DMS153 (cell line): ENCODE data around the gene CASTOR2.
"Not testable (repeated sequence)": the region's sequence is repeated elsewhere in the genome, so short reads cannot be mapped to it uniquely, and the experiment has no call there.

Experiments used
- DNase-seq: peaks from one replicate; lab custom pipeline; 2025; lab: John Stamatoyannopoulos, UW

Gene CASTOR2

GRCh38 chr7:74964511-74965119 is at the start of gene CASTOR2:
CASTOR2 (plus strand) TSS chr7:74964705; CDS start chr7:74964986, 281 bp downstream.
- DNase-seq: peak; percentile 1

DNA sequence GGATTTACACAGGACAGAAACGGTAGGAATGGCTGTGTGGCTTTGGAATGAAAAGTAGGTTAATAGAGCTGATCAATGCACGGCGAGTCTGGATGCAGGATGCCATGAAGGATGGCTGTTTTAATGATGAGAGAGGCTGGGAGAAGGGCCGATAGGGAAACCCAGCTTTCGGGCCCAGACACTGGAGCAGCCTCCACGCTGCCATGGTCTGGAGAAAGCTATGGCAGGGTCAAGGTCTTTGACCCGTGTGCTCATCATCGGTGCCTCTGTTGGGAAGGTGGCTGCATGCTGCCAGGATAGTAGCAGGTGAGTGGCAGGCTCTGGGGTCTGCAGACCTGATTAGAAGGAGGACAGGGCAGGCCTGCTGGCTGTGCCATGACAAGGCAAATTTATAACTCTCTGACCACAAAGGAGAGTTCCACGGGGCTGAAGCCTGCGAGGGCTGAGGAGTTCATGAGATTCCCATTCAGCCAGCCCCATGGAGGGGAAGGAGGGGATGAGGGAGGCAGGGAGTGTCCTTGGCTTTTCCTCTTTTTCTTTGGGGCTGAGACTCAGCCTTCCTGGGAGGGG is 42.1 kb upstream of the CASTOR2 start:
- DNase-seq: not testable (repeated sequence)

GRCh38 chr7:74923644-74924043 is 40.9 kb upstream of the CASTOR2 start:
- DNase-seq: not testable (repeated sequence)

DNA sequence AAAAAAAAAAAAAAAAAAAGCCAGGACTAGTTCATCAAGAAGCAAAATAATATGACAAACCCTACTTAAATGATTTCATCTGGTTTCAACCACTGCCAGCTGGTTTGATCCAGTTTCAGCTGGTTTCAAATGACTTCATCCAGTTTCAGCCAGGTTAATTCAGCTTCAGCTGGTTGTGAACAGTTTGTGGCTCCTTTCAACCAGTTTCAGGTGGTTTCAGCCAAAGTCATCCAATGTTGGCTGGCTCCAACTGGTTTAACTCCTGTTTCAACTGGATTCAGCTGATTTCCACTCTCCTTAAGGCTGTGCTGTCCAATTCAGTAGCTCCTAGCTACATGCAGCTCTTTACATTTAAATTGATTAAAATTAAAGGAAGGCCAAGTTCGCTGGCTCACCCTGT is 37.5 kb upstream of the CASTOR2 start:
- not testable (repeated sequence) for DNase-seq

- not testable (repeated sequence) for DNase-seq
These were observed 32.8 kb upstream of the CASTOR2 start for GRCh38 chr7:74931563-74932328.

DNA sequence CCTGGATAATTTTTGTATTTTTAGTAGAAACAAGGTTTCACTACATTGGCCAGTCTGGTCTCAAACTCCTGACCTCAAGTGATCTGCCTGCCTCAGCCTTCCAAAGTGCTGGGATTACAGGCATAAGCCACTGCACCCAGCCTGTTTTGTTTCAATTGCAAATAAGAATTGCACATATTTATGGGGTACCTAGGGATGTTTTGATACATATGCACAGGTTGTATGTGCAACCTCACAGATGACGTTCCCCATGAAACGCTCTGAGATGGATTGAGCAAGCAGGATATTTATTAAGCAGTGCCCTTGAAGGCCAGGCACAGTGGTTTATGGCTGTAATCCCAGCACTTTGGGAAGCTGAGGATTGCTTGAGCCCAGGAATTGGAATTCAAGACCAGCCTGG is 25.1 kb upstream of the CASTOR2 start:
- DNase-seq: not testable (repeated sequence)

DNA sequence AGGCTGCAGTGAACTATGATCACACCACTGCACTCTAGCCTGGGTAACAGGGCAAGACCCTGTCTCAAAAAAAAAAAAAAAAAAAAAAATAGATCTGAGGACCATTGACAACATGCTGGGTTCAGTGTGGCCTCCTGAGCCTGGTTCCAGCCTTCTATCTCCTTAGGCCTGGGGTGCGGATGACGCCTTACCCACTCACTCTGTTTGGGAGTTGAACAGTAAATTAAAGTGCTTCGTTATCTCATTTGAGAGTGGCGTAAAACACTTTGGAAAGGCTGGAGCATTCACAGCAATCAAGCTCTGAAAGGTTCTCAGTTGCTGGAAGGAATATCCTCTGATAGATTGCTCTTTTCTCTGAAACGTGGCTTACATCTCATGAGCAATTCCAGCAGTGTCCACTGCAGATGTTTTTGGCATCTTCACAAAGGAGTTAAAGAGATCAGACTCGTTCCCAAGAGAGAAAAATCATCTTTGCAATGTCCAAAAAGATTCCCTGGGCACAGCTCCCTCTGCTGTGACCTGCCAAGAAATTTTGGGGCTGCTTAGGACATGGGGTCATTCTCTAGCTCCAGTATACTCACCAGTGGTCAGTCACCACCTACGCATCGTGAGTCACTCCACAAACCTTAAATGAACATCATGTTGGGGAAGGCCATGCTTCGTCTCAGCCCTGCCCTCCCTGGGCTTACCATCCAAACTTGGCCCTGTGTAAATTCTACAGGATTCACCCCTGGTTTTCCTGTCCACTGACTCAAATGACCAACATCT is 23.0 kb upstream of the CASTOR2 start:
- DNase-seq: not testable (repeated sequence)

DNA sequence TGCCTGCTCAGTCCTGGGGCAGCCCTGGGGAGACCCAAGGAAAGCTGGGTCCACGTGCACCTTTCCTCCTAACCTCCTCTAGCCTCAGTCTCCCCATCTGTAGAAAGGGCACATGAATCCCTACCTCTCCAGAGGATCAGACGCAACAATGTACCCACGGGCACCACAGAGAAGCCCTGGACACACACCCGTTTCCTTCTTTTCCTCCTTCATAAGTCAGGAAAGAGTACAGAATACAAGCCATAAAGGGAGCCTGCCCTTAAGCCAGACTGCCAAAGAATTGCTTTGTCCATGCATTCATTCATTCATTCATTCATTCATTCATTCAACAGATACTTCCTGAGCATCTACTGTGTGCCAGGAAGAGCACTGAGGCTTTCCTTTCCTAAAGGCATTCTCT is 20.6 kb upstream of the CASTOR2 start:
- not testable (repeated sequence) for DNase-seq

- not testable (repeated sequence) for DNase-seq
These were observed 16.8 kb upstream of the CASTOR2 start for GRCh38 chr7:74947741-74948140.

- DNase-seq: not testable (repeated sequence)
These were observed 10.7 kb upstream of the CASTOR2 start for GRCh38 chr7:74953774-74954173.

- DNase-seq: not testable (repeated sequence)
These were observed 6.2 kb upstream of the CASTOR2 start for GRCh38 chr7:74958328-74958727.

- not testable (repeated sequence) for DNase-seq
These were observed 598 bp upstream of the CASTOR2 start for GRCh38 chr7:74963704-74964510.

DNA sequence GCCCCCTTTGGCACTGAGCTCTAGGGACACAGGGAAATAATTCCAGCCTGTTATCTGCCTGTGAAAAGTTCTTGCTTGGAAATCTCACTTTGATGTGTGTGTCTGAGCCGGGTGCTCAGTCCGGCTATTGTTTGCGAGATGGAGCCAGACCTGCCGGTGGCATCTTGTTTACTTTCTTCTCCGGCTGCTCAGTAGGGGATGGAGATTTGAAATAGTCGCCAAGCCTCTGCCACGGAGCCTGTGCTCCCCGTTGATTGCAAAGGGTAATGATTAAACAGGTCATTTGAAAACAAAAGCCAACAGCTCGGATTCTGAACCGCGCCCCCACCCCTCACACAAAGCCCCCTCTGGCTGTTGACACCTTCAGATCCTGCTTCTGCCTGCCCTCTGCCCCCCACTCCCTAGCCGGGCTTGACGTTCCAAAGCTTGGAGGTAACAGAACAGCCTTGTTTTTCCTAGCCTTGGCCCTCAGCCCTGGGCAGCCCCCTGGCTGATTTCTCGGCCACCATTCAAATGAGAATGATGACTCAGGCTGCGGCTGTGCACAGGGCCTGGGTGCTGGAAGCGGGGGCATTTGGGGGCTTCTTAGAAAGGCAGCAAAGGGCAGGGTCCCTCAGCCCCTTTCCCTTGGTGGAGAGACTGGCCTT is 1.8 kb downstream of the CASTOR2 start:
- DNase-seq: not testable (repeated sequence)

- DNase-seq: not testable (repeated sequence)
These were observed 2.4 kb downstream of the CASTOR2 start for GRCh38 chr7:74966909-74967308.

- not testable (repeated sequence) for DNase-seq
These were observed 6.9 kb downstream of the CASTOR2 start for GRCh38 chr7:74971431-74971830.

- DNase-seq: not testable (repeated sequence)
These were observed 7.9 kb downstream of the CASTOR2 start for GRCh38 chr7:74972377-74972776.

- DNase-seq: not testable (repeated sequence)
These were observed 11.5 kb downstream of the CASTOR2 start for GRCh38 chr7:74975959-74976358.

DNA sequence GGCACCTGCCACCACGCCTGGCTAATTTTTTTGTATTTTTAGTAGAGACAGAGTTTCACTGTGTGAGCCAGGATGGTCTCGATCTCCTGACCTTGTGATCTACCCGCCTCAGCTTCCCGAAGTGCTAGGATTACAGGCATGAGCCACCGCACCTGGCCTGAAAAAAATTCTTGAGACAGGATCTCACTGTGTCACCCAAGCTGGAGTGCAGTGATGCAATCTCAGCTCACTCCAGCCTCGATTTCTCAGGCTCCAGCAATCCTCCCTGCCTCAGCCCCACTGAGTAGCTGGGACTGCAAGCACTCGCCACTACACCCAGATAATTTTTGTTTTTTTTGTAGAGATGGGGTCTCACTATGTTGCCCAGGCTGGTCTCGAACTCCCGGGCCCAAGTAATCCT is 13.0 kb downstream of the CASTOR2 start:
- not testable (repeated sequence) for DNase-seq

GRCh38 chr7:74988436-74988835 is 23.9 kb downstream of the CASTOR2 start:
- DNase-seq: not testable (repeated sequence)

DNA sequence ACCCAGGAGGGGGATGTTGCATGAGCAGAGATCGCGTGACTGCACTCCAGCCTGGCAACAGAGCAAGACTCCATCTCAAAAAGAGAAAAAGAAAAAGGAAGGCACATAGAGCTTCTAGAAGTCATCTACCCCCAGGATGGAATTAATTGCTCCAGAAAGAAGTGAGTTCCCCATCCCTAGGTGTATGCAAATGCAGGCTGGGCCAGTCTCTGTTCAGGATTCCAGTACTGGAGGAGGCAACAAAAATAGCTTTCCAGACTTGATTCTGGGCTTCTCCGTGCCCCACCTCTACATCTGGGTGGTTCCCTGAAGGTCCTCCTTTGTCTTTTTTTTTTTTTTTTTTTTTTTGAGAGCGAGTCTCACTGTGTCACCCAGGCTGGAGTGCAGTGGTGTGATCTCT is 28.6 kb downstream of the CASTOR2 start:
- no peak for DNase-seq
